ENCODE measurements around the gene PAXX. TPM values are rescaled to one million over a fixed set of nuclear protein-coding genes. Genes with fewer than 3 reads are reported as not detected.

Gene PAXX
- total RNA-seq (2014; rRNA removed), result 53.2 and 67.3 TPM in 2 replicates
- polyA plus RNA-seq (2012), result 34.2 TPM

- peak; percentile 76 for DNase-seq (ENCODE audit: low read depth)
Observed at GRCh38 chr9:136991993-136992818, at the start of gene PAXX. PAXX (plus strand) TSS chr9:136992422; CDS start chr9:136992444, 22 bp downstream.

DNA sequence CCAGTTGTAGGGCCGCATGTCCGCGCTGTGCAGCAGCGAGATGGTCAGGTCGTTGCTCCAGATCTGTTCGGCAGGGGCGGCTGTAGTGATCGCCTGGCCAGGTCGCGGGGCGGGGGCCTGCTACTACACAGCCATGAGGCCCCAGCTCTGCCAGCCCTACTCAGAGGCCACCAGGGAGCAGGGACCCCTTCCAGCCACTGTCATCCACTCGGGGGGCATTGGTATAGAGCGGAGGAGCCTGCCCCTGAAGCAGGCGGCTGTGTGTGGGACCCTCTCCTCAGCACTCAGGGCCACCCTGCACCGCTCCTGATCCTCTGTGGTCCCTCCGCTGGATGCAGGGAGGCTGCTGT is 49.4 kb upstream of the PAXX start:
- no peak for DNase-seq (ENCODE audit: low read depth)

DNA sequence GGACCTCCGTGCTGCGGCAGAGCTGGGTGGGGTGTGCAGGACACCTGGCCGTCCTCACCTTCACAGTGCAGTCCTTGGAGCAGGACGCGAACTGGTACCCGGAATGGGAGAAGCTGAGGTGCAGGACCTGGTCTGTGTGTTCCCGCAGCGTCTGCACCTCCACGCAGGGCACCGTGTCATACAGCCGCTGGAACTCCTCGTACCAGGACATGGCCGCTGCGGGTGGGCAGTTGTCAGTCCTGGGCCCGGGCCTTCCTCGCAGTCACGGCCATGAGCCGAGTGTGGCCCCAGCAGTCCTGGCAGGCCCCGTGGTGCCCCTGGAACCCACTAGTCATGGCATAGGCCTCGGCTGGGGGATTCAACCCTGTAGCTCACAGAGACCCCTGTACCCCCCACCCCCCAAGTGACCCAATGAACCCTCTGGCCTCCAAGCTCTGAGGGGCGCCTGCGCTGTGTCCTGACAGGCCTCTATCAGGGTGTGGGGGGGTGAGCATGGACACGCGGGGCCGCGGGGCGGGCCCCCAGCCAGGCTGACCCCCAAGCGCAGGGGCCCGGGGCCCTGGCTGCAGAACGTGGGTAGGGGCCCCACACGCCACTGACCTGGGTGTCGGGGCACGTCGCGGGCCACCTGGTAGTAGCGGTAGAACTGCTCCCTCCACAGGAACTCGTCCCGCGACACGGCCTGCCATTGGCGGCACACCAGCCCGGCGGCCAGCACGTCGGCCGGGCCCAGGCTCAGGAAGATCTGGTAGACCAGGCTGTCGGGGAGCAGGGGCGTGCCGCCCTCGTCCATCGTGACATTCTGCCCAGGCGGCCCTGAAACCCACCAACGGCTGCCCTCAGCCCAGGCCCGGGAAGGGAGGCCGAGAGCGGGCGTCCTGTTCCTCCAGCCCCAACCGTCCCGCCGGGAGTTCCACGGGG is 48.7 kb upstream of the PAXX start:
- DNase-seq (ENCODE audit: low read depth), result peak; percentile 19

GRCh38 chr9:136944212-136944518 is 48.1 kb upstream of the PAXX start:
- DNase-seq (ENCODE audit: low read depth), result peak; percentile 61

GRCh38 chr9:136944519-136945332 is 47.5 kb upstream of the PAXX start, which contains the start of the genes C8G and FBXW5:
C8G (plus strand) TSS chr9:136945243; CDS start chr9:136945321, 78 bp downstream.
FBXW5 (minus strand) TSS chr9:136944738; CDS start chr9:136944083, 655 bp downstream.
- peak; percentile 90 for DNase-seq (ENCODE audit: low read depth)

GRCh38 chr9:136945333-136946227 is 46.6 kb upstream of the PAXX start:
- no peak for DNase-seq (ENCODE audit: low read depth)

- DNase-seq (ENCODE audit: low read depth), result no peak
Observed at GRCh38 chr9:136946228-136947027, 45.8 kb upstream of the PAXX start.

DNA sequence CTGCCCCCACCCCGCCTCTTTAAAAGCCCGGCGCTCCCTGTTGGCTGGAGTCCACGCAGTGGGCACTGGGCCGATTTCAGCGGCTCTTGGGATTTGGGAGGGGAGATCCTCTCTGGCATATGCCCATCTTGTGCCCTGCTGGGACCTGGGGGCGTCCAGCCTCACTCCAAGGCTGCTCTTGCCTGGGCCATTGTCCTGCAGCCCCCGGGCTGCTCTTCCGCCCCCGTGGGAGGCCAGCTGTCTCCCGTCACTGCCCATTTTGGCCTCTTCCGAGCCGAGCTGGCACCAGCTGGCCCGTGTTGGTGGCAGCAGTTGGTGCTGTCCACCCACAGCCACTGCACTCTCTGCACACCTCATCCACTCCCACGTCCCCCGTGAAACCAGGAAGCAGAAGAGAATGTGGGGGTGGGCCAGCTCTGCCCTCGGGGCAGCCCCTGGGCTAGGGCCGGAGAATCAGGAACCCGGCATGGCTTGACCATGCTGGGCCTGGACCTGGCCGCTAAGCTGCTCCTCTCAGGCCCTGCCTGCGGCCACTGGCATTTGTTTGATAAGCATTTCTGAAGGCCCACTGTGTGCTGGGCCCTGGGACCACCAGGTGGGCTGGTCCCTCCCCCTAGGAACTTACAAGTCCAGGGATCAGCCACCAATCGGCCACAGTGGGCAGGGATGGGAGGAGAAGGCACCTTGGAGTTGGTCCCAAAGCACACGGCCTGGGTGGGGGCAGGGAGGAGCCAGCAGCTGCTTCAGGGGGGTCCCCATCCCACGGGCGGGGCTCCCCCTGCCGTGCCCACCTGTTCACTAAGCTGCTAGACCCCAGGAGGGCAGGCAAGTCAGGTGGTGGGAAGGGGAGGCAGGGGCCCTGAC is 45.0 kb upstream of the PAXX start:
- no peak for DNase-seq (ENCODE audit: low read depth)

DNA sequence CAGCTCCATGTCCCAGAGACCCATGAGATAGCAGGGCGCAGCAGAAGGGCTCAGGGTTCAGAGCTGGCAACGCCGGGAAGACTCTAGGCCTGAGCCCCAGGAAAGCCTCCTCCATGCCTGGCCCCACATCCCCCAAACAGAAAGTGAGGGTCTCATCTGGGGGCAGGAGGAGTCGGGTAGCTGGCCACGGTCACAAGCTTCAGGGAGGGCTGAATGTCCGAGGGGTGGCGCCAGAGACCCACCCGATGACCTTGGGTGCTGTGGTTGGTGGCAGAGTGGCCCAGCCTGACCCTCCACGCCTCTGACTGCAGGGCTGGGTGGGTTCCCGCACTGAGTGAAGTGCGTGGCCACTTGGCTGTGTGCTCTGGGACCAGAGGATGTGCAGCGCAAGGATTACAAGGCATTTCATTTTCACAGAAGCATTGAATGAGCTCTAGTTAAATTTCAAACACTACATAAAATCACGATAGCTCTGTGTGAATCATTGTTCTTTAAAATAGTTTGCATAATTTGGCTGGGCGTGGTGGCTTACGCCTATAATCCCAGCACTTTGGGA is 44.2 kb upstream of the PAXX start:
- peak; percentile 17 for DNase-seq (ENCODE audit: low read depth)

GRCh38 chr9:136949239-136949816 is 42.9 kb upstream of the PAXX start:
- no peak for DNase-seq (ENCODE audit: low read depth)

DNA sequence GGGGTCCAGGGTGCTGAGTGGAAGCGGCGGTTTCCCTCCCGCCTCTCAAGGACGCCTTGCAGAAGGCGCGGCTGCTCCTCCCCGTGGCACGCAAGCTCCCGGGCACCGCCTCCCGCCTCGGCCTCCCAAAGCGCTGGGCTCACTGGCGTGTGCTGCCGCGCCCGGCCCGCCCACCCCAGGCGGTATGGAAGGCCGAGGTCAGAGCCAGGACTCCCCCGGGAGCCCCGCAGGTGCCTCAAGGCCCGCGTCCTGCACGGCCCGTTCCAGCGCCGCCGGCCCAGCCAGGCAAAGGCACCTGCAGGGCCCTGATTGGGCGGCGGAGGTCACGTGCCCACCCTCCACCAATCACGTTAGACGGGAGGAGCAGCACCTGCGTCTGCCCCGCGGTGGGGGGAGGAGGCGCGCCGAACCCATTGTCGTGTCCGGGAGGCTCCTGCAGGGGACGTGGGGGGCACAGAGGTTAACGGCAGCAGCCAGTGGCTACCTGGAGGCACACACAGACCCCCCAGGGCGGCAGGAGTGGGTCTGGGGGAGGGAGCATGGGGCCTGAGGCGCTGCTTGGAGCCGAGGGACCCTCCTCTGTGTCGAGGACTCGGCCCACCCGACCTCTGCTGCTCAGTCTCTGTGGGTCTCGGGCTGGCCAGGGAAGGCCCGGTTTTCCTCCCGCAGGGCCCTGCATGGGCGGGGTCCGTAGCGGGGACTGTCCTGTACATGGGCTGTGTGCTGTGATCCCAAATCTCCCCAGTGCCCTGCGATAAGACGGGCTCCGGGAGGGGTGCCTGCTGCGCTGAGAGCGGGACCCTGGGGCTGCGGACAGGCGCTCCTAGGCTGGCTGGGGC is 42.2 kb upstream of the PAXX start:
- DNase-seq (ENCODE audit: low read depth), result peak; percentile 56

GRCh38 chr9:136950656-136951276 is 41.5 kb upstream of the PAXX start:
- DNase-seq (ENCODE audit: low read depth), result no peak

GRCh38 chr9:136951541-136952320 is 40.5 kb upstream of the PAXX start, which contains the start of gene LCN12:
LCN12 (plus strand) TSS chr9:136952273; CDS start chr9:136952328, 55 bp downstream.
- no peak for DNase-seq (ENCODE audit: low read depth)

DNA sequence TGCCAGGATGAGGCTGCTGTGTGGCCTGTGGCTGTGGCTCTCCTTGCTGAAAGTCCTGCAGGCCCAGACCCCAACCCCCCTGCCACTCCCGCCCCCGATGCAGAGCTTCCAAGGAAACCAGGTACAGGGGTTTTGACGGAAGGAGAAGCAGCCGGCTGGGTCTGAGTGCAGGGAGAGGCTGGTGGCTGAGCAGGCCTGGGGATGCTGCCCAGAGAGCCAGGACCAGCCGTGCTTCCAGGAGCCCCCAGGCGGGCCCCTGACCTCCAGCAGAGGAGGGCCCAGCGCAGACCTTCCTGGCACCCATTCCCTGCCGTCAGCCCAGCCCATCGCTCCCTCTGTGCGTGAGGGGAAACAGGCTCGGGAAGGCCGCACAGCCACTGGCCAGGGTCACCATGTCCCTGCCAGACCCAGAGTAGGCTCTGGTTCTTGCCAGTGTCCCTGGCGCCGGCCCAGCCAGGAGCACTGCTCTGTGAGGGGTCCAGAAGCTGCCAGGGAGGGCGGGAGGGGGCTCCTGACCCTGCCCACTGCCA is 39.8 kb upstream of the PAXX start:
- DNase-seq (ENCODE audit: low read depth), result no peak
